GM21360 (cell line): ENCODE measurements around the gene DCLRE1C.
"Not testable (repeated sequence)": the region's sequence is repeated elsewhere in the genome, so short reads cannot be mapped to it uniquely, and the experiment has no call there.

Experiments
- ATAC-seq: cut with Tn5 transposase; IDR thresholded peaks from one replicate; pipeline ENCODE4 v1.9.1; 2021; ENCODE audit warnings: mild to moderate bottlenecking, moderate library complexity; ENCODE audit not compliant: unreplicated experiment

DCLRE1C gene

GRCh38 chr10:14947268-14947667 is 6.6 kb downstream of the DCLRE1C start:
- ATAC-seq: no peak

- ATAC-seq: no peak
Observed at GRCh38 chr10:14945108-14945507, 8.8 kb downstream of the DCLRE1C start.

- ATAC-seq: not testable (repeated sequence)
Observed at GRCh38 chr10:14942950-14943338, 11.0 kb downstream of the DCLRE1C start.

GRCh38 chr10:14942147-14942949 is 11.5 kb downstream of the DCLRE1C start:
- ATAC-seq: peak; percentile 66

GRCh38 chr10:14938971-14939370 is 14.9 kb downstream of the DCLRE1C start:
- ATAC-seq: not testable (repeated sequence)

GRCh38 chr10:14936584-14936983 is 17.3 kb downstream of the DCLRE1C start:
- no peak for ATAC-seq

- ATAC-seq: no peak
Observed at GRCh38 chr10:14930610-14931009, 23.3 kb downstream of the DCLRE1C start.

- peak; percentile 97 for ATAC-seq
Observed at GRCh38 chr10:14926722-14927416, 27.0 kb downstream of the DCLRE1C start.

- ATAC-seq: no peak
Observed at GRCh38 chr10:14926061-14926470, 27.8 kb downstream of the DCLRE1C start.

- no peak for ATAC-seq
Observed at GRCh38 chr10:14925268-14925667, 28.6 kb downstream of the DCLRE1C start.

- ATAC-seq: no peak
Observed at GRCh38 chr10:14924013-14924412, 29.9 kb downstream of the DCLRE1C start.

- ATAC-seq: no peak
Observed at GRCh38 chr10:14918964-14919363, 34.9 kb downstream of the DCLRE1C start.

GRCh38 chr10:14917827-14918226 is 36.1 kb downstream of the DCLRE1C start:
- no peak for ATAC-seq

- no peak for ATAC-seq
Observed at GRCh38 chr10:14916600-14916999, 37.3 kb downstream of the DCLRE1C start.

GRCh38 chr10:14911801-14912200 is 42.1 kb downstream of the DCLRE1C start:
- ATAC-seq: no peak

GRCh38 chr10:14910953-14911352 is 42.9 kb downstream of the DCLRE1C start:
- ATAC-seq: no peak

- ATAC-seq: no peak
Observed at GRCh38 chr10:14909101-14909500, 44.8 kb downstream of the DCLRE1C start.

- ATAC-seq: not testable (repeated sequence)
Observed at GRCh38 chr10:14907591-14907990, 46.3 kb downstream of the DCLRE1C start.

GRCh38 chr10:14906765-14907164 is 47.1 kb downstream of the DCLRE1C start:
- ATAC-seq: no peak

GRCh38 chr10:14905890-14906289 is 48.0 kb downstream of the DCLRE1C start:
- ATAC-seq: no peak

GRCh38 chr10:14904864-14905263 is 49.0 kb downstream of the DCLRE1C start:
- no peak for ATAC-seq

- no peak for ATAC-seq
Observed at GRCh38 chr10:14904316-14904732, 49.6 kb downstream of the DCLRE1C start.
